HepG2 (cell line): ENCODE results near the gene OR7G1. TPM values are rescaled to one million over a fixed set of nuclear protein-coding genes. Genes with fewer than 3 reads are reported as not detected.

Experiments
- CEBPG ChIP-seq: IDR thresholded peaks from 2 replicates; pipeline ENCODE4 v1.6.1; 2016
- EP300 ChIP-seq, 3 experiments: sonication (generic) in 1 of 3; formaldehyde crosslinking in 1 of 3; IDR thresholded peaks; 2 replicates each; pipeline versions ENCODE4 v1.5.1 to v1.6.1; 2011 to 2020; ENCODE audit warnings: low read depth in 2 of 3, low read length in 2 of 3, borderline replicate concordance in 1 of 3, improper control_type of control experiment in 1 of 3, mild to moderate bottlenecking in 1 of 3, missing genetic modification reagents in 1 of 3, moderate library complexity in 1 of 3
- EZH2 ChIP-seq: conservative IDR thresholded peaks from 2 replicates; pipeline ENCODE4 v1.6.1; 2012; ENCODE audit warnings: mild to moderate bottlenecking, low read depth, low read length, moderate library complexity
- HOXA7 ChIP-seq: sonication (generic); formaldehyde crosslinking; IDR thresholded peaks from 2 replicates; pipeline ENCODE4 v1.8.1; 2022; ENCODE audit warnings: mild to moderate bottlenecking, missing genetic modification reagents, moderate library complexity
- ISX ChIP-seq: sonication (generic); formaldehyde crosslinking; conservative IDR thresholded peaks from 2 replicates; pipeline ENCODE4 v1.5.0; 2020; ENCODE audit warnings: missing genetic modification reagents
- MAFG ChIP-seq: sonication (generic); formaldehyde crosslinking; IDR thresholded peaks from 2 replicates; pipeline ENCODE4 v1.5.1; 2020; ENCODE audit warnings: mild to moderate bottlenecking, missing genetic modification reagents
- SRSF9 ChIP-seq: fragments of 200-400 bp; formaldehyde crosslinking; IDR thresholded peaks from 2 replicates; pipeline ENCODE4 v1.6.1; 2018; ENCODE audit warnings: borderline replicate concordance, mild to moderate bottlenecking, low read depth, low read length; ENCODE audit not compliant: insufficient read depth, poor library complexity, severe bottlenecking
- ZKSCAN8 ChIP-seq: IDR thresholded peaks from 2 replicates; pipeline ENCODE4 v1.6.1; 2016; ENCODE audit warnings: borderline replicate concordance, missing genetic modification reagents, missing compliant biosample characterization
- ZNF230 ChIP-seq: sonication (generic); formaldehyde crosslinking; IDR thresholded peaks from 2 replicates; pipeline ENCODE4 v1.4.0; 2020; ENCODE audit warnings: mild to moderate bottlenecking, missing genetic modification reagents
- ZNF235 ChIP-seq: sonication (generic); formaldehyde crosslinking; IDR thresholded peaks from 2 replicates; pipeline ENCODE4 v1.8.1; 2023; ENCODE audit warnings: mild to moderate bottlenecking, missing genetic modification reagents, borderline replicate concordance
- ZNF672 ChIP-seq: sonication (generic); formaldehyde crosslinking; IDR thresholded peaks from 2 replicates; pipeline ENCODE4 v1.8.1; 2022; ENCODE audit warnings: missing genetic modification reagents
- ZNF709 ChIP-seq: sonication (generic); formaldehyde crosslinking; IDR thresholded peaks from 2 replicates; pipeline ENCODE4 v1.5.0; 2020; ENCODE audit warnings: mild to moderate bottlenecking, missing genetic modification reagents
- ZNF768 ChIP-seq: sonication (generic); formaldehyde crosslinking; IDR thresholded peaks from 2 replicates; pipeline ENCODE4 v1.4.0; 2020; ENCODE audit warnings: missing genetic modification reagents
- polyA plus RNA-seq, 8 experiments: library from polyadenylated mRNA; depleted of rRNA in 3 of 8; stranded (reverse) in 7 of 8; unstranded in 1 of 8; fragments of >200 nt; fragmentation: Illumina TruSeq in 4 of 8; extraction: Trizol in 4 of 8; gene quantifications; 2 replicates each; pipeline versions ENCODE4 v1.2.1 to v1.2.3, GENCODE V29; 2011 to 2016; ENCODE audit warnings: low read depth in 4 of 8, missing spikeins in 1 of 8, mixed read lengths in 1 of 8; ENCODE audit not compliant: insufficient read depth in 1 of 8
- total RNA-seq, 5 experiments: library from RNA; depleted of rRNA; stranded (reverse); fragments of >200 nt; fragmentation: Illumina TruSeq; extraction: Trizol; gene quantifications; 2 replicates each; pipeline ENCODE4 v1.2.3, GENCODE V29; 2016; ENCODE audit warnings: low read depth in 1 of 5
- TF ChIP-seq, protein P1 (sequence below): sonication (generic); formaldehyde crosslinking; conservative IDR thresholded peaks from 2 replicates; pipeline ENCODE4 v1.5.0; 2020; ENCODE audit warnings: missing genetic modification reagents
- TF ChIP-seq, protein P2 (sequence below): sonication (generic); formaldehyde crosslinking; IDR thresholded peaks from 2 replicates; pipeline ENCODE4 v1.4.0; 2020; ENCODE audit warnings: missing genetic modification reagents, mild to moderate bottlenecking, borderline replicate concordance
- TF ChIP-seq, protein P3 (sequence below): fragments of 450-650 bp; IDR thresholded peaks from 2 replicates; pipeline ENCODE4 v1.6.1; 2016
- TF ChIP-seq, protein P4 (sequence below): sonication (generic); formaldehyde crosslinking; IDR thresholded peaks from 2 replicates; pipeline ENCODE4 v1.4.0; 2020; ENCODE audit warnings: missing genetic modification reagents
- TF ChIP-seq, protein P5 (sequence below): sonication (generic); formaldehyde crosslinking; IDR thresholded peaks from 2 replicates; pipeline ENCODE4 v1.4.0; 2020; ENCODE audit warnings: mild to moderate bottlenecking, missing genetic modification reagents
- TF ChIP-seq, protein P6 (sequence below): sonication (generic); formaldehyde crosslinking; IDR thresholded peaks from 2 replicates; pipeline ENCODE4 v1.5.0; 2020; ENCODE audit warnings: mild to moderate bottlenecking, missing genetic modification reagents

OR7G1 gene
- total and polyA plus RNA-seq, 2 of the 13 experiments (the other 11 are each of a cell fraction or from before 2014, with no cell fraction given), result not detected

DNA sequence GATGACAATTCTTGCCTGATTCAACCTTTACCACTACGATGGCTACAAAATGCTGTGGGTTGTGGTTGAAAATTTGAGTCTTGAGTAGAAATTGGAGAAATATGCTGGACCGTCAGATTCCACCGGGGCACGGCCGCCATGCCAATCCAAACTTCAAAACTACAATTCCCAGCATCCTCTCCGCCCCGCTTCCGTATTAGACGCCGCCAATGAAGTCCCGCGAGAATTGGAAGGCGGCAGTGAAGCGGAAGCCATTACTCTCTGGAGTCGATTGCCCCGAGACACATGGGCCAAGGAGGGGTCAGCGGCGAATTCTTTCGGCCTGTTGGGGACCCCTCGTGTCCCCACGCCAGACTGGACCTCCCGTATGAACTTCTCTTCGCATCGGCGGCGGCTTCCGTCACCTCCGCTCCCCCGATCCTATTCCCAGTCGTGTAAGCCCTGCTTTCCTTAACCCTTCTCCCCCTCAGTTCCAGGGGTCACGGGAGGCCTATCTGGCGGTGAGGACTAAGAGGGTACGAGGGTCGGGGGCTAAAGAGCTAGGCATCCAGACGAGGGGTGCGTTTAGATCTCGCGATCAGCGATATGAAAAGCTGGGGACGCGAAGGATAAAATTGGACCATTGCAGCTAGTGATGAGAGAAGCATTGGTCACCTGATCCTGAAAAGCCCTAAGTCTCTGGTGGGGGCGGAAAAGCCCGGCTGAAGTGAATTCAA, 24.8 kb upstream of the OR7G1 start, which contains the start of gene ZNF317 (continued):
- TF ChIP-seq ZNF768 (CRISPR knock-in tag), result peak; percentile 36; the same call in 1 of the 2 replicates
- TF ChIP-seq ZKSCAN8 (CRISPR knock-in tag), result no peak
- TF ChIP-seq CEBPG (CRISPR knock-in tag), result no peak
- TF ChIP-seq MAFG (CRISPR knock-in tag), result no peak
- TF ChIP-seq, protein P1, sequence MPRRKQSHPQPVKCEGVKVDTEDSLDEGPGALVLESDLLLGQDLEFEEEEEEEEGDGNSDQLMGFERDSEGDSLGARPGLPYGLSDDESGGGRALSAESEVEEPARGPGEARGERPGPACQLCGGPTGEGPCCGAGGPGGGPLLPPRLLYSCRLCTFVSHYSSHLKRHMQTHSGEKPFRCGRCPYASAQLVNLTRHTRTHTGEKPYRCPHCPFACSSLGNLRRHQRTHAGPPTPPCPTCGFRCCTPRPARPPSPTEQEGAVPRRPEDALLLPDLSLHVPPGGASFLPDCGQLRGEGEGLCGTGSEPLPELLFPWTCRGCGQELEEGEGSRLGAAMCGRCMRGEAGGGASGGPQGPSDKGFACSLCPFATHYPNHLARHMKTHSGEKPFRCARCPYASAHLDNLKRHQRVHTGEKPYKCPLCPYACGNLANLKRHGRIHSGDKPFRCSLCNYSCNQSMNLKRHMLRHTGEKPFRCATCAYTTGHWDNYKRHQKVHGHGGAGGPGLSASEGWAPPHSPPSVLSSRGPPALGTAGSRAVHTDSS, result no peak
- TF ChIP-seq, protein P2, sequence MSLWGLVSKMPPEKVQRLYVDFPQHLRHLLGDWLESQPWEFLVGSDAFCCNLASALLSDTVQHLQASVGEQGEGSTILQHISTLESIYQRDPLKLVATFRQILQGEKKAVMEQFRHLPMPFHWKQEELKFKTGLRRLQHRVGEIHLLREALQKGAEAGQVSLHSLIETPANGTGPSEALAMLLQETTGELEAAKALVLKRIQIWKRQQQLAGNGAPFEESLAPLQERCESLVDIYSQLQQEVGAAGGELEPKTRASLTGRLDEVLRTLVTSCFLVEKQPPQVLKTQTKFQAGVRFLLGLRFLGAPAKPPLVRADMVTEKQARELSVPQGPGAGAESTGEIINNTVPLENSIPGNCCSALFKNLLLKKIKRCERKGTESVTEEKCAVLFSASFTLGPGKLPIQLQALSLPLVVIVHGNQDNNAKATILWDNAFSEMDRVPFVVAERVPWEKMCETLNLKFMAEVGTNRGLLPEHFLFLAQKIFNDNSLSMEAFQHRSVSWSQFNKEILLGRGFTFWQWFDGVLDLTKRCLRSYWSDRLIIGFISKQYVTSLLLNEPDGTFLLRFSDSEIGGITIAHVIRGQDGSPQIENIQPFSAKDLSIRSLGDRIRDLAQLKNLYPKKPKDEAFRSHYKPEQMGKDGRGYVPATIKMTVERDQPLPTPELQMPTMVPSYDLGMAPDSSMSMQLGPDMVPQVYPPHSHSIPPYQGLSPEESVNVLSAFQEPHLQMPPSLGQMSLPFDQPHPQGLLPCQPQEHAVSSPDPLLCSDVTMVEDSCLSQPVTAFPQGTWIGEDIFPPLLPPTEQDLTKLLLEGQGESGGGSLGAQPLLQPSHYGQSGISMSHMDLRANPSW (CRISPR knock-in tag), result 0 out of 2 replicates have a peak, but pooled peaks have one; percentile 57
- TF ChIP-seq HOXA7 (CRISPR knock-in tag), result no peak
- TF ChIP-seq, protein P3, sequence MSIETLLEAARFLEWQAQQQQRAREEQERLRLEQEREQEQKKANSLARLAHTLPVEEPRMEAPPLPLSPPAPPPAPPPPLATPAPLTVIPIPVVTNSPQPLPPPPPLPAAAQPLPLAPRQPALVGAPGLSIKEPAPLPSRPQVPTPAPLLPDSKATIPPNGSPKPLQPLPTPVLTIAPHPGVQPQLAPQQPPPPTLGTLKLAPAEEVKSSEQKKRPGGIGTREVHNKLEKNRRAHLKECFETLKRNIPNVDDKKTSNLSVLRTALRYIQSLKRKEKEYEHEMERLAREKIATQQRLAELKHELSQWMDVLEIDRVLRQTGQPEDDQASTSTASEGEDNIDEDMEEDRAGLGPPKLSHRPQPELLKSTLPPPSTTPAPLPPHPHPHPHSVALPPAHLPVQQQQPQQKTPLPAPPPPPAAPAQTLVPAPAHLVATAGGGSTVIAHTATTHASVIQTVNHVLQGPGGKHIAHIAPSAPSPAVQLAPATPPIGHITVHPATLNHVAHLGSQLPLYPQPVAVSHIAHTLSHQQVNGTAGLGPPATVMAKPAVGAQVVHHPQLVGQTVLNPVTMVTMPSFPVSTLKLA, result no peak
- no peak for TF ChIP-seq EP300 (IDR thresholded peaks at IDR 0.05; ENCODE audit: low read depth in 2 of 2, low read length in 2 of 2)
- TF ChIP-seq EP300 (CRISPR knock-in tag; IDR thresholded peaks at IDR 0.05; ENCODE audit: borderline replicate concordance), result 0 out of 2 replicates have a peak, but pooled peaks have one; percentile 26
- no peak for TF ChIP-seq ZNF672 (CRISPR knock-in tag)
- TF ChIP-seq, protein P4, sequence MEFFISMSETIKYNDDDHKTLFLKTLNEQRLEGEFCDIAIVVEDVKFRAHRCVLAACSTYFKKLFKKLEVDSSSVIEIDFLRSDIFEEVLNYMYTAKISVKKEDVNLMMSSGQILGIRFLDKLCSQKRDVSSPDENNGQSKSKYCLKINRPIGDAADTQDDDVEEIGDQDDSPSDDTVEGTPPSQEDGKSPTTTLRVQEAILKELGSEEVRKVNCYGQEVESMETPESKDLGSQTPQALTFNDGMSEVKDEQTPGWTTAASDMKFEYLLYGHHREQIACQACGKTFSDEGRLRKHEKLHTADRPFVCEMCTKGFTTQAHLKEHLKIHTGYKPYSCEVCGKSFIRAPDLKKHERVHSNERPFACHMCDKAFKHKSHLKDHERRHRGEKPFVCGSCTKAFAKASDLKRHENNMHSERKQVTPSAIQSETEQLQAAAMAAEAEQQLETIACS (CRISPR knock-in tag), result no peak
- TF ChIP-seq SRSF9, result no peak
- TF ChIP-seq ZNF230 (CRISPR knock-in tag), result no peak; the same call in 1 of the 2 replicates
- TF ChIP-seq, protein P5, sequence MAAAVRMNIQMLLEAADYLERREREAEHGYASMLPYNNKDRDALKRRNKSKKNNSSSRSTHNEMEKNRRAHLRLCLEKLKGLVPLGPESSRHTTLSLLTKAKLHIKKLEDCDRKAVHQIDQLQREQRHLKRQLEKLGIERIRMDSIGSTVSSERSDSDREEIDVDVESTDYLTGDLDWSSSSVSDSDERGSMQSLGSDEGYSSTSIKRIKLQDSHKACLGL (CRISPR knock-in tag), result peak; percentile 91
- TF ChIP-seq, protein P6, sequence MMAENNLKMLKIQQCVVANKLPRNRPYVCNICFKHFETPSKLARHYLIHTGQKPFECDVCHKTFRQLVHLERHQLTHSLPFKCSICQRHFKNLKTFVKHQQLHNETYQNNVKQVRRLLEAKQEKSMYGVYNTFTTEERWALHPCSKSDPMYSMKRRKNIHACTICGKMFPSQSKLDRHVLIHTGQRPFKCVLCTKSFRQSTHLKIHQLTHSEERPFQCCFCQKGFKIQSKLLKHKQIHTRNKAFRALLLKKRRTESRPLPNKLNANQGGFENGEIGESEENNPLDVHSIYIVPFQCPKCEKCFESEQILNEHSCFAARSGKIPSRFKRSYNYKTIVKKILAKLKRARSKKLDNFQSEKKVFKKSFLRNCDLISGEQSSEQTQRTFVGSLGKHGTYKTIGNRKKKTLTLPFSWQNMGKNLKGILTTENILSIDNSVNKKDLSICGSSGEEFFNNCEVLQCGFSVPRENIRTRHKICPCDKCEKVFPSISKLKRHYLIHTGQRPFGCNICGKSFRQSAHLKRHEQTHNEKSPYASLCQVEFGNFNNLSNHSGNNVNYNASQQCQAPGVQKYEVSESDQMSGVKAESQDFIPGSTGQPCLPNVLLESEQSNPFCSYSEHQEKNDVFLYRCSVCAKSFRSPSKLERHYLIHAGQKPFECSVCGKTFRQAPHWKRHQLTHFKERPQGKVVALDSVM, result no peak
- TF ChIP-seq ISX (CRISPR knock-in tag), result no peak
- TF ChIP-seq ZNF709, result peak; percentile 77; the same call in 1 of the 2 replicates
- no peak for TF ChIP-seq EZH2
- 0 out of 2 replicates have a peak, but pooled peaks have one; percentile 43 for TF ChIP-seq ZNF235 (CRISPR knock-in tag)
